GM21723 (cell line): ENCODE data around the gene UBALD1.
A peak's percentile ranks its signal among the peaks of the same experiment; 100 is the strongest.

Experiments
- ATAC-seq: cut with Tn5 transposase; IDR thresholded peaks from one replicate; pipeline ENCODE4 v1.9.1; 2021; ENCODE audit warnings: mild to moderate bottlenecking, moderate library complexity; ENCODE audit not compliant: unreplicated experiment

The UBALD1 gene

GRCh38 chr16:4646773-4647643 is 32.3 kb upstream of the UBALD1 start:
- ATAC-seq = no peak

- ATAC-seq = no peak
Observed at GRCh38 chr16:4641895-4642294, 27.2 kb upstream of the UBALD1 start.

- no peak for ATAC-seq
Observed at GRCh38 chr16:4641306-4641687, 26.6 kb upstream of the UBALD1 start.

- no peak for ATAC-seq
Observed at GRCh38 chr16:4640572-4641305, 26.1 kb upstream of the UBALD1 start.

- ATAC-seq = no peak
Observed at GRCh38 chr16:4639899-4640509, 25.3 kb upstream of the UBALD1 start.

GRCh38 chr16:4637501-4638166 is 22.9 kb upstream of the UBALD1 start:
- no peak for ATAC-seq

- ATAC-seq = no peak
Observed at GRCh38 chr16:4636196-4636595, 21.5 kb upstream of the UBALD1 start.

GRCh38 chr16:4634768-4635167 is 20.1 kb upstream of the UBALD1 start:
- no peak for ATAC-seq

- ATAC-seq = no peak
Observed at GRCh38 chr16:4633910-4634635, 19.4 kb upstream of the UBALD1 start.

GRCh38 chr16:4631444-4631843 is 16.8 kb upstream of the UBALD1 start:
- ATAC-seq = no peak

- ATAC-seq = no peak
Observed at GRCh38 chr16:4628283-4628682, 13.6 kb upstream of the UBALD1 start.

- ATAC-seq = no peak
Observed at GRCh38 chr16:4626396-4626795, 11.7 kb upstream of the UBALD1 start.

GRCh38 chr16:4625560-4626159 is 11.0 kb upstream of the UBALD1 start:
- no peak for ATAC-seq

GRCh38 chr16:4624827-4625559 is 10.3 kb upstream of the UBALD1 start:
- ATAC-seq = peak; percentile 66

GRCh38 chr16:4624015-4624826 is 9.5 kb upstream of the UBALD1 start, which contains the start of gene MGRN1:
Gene MGRN1 (plus strand): TSS chr16:4624826. CDS start chr16:4624961, 135 bp downstream.
- ATAC-seq = peak; percentile 79

- ATAC-seq = no peak
Observed at GRCh38 chr16:4623593-4623992, 8.9 kb upstream of the UBALD1 start.

GRCh38 chr16:4618645-4619418 is 4.1 kb upstream of the UBALD1 start:
- ATAC-seq = no peak

GRCh38 chr16:4617880-4618279 is 3.2 kb upstream of the UBALD1 start:
- no peak for ATAC-seq
